ENCODE data around the gene SMTNL2. TPM values are rescaled to one million over a fixed set of nuclear protein-coding genes. Genes with fewer than 3 reads are reported as not detected.

SMTNL2 gene
- total RNA-seq, 1 experiment from 2014 or later, result 2.7 TPM

GRCh38 chr17:4548061-4548461 lies 36.3 kb upstream of the SMTNL2 start (continued):
- TF ChIP-seq JAZF1 (CRISPR knock-in tag; IDR thresholded peaks at IDR 0.05) (no peak), E2F1 (CRISPR knock-in tag; IDR thresholded peaks at IDR 0.05) (no peak)

- ATAC-seq (no peak), DNase-seq (ENCODE audit: low spot score) (no peak)
- POLR2A ChIA-PET, result no interaction called here
- peaks cover 52% of the 10 kb centered on the region for H3K36me3 Mint-ChIP-seq
- CTCF ChIA-PET, result interaction anchor here (0.5 to 0.6 kb wide), 4 partner anchors 9 to 1707 kb away, joined by 4 to 7 read pairs (median 4); no protein-coding TSS in a partner anchor
- H3K27me3 Mint-ChIP-seq (ENCODE audit: low read depth), result no peaks in the 10 kb centered on the region
- TF ChIP-seq SOX15 (CRISPR knock-in tag; IDR thresholded peaks at IDR 0.05) (no peak), ZBTB43 (CRISPR knock-in tag; IDR thresholded peaks at IDR 0.05) (no peak), FOXK1 (CRISPR knock-in tag; IDR thresholded peaks at IDR 0.05) (no peak), STAT6 (CRISPR knock-in tag; conservative IDR thresholded peaks at IDR 0.05; ENCODE audit: low read depth) (no peak), ZNF532 (CRISPR knock-in tag; IDR thresholded peaks at IDR 0.05; ENCODE audit: borderline replicate concordance) (no peak), IRF1 (CRISPR knock-in tag; IDR thresholded peaks at IDR 0.05) (no peak), MYBL2 (CRISPR knock-in tag; IDR thresholded peaks at IDR 0.05) (no peak), MAX (CRISPR knock-in tag; IDR thresholded peaks at IDR 0.05) (no peak), ESRRA (CRISPR knock-in tag; IDR thresholded peaks at IDR 0.05; ENCODE audit: borderline replicate concordance) (no peak)
- peaks cover 7% of the 10 kb centered on the region; the same call in 1 of the 2 replicates for H3K4me1 Mint-ChIP-seq
- H3K4me3 Mint-ChIP-seq, result no peak overlapping the region
- H3K27ac Mint-ChIP-seq, result no peak overlapping the region
- H3K9me3 Mint-ChIP-seq, result no peaks in the 10 kb centered on the region
Measured at GRCh38 chr17:4548721-4549531, 35.4 kb upstream of the SMTNL2 start.

Measured in WTC11 (cell line).